D721Med (cell line): ENCODE data around the gene AIFM3.

Experiments
- DNase-seq: peaks from one replicate; pipeline ENCODE4 v3.0.0; 2011; ENCODE audit warnings: low spot score; ENCODE audit not compliant: insufficient read length
- FAIRE-seq: peaks from 2 replicates; lab custom pipeline; 2011; peaks lifted over from hg19 to GRCh38; lab: Jason Lieb, UNC
- CTCF ChIP-seq: IDR thresholded peaks from 2 replicates; pipeline ENCODE4 v1.5.1; 2012; ENCODE audit warnings: mild to moderate bottlenecking, control low read depth; ENCODE audit not compliant: insufficient read depth; ENCODE audit errors: missing control alignments

Gene AIFM3

GRCh38 chr22:20975541-20976290 lies 8.7 kb downstream of the AIFM3 start:
- DNase-seq (no peak), FAIRE-seq (no peak)
- no peak for TF ChIP-seq CTCF

- DNase-seq, result no peak
- no peak for FAIRE-seq
- TF ChIP-seq CTCF, result no peak
These were observed 9.3 kb downstream of the AIFM3 start for GRCh38 chr22:20976291-20976877.

GRCh38 chr22:20977019-20977418 lies 10.0 kb downstream of the AIFM3 start:
- DNase-seq (no peak), FAIRE-seq (no peak)
- no peak for TF ChIP-seq CTCF

- DNase-seq (no peak), FAIRE-seq (no peak)
- no peak for TF ChIP-seq CTCF
These were observed 10.6 kb downstream of the AIFM3 start for GRCh38 chr22:20977516-20978170.

GRCh38 chr22:20978419-20978818 lies 11.4 kb downstream of the AIFM3 start:
- no peak for TF ChIP-seq CTCF
- FAIRE-seq, result no peak

GRCh38 chr22:20979243-20979809 lies 12.3 kb downstream of the AIFM3 start:
- FAIRE-seq, result no peak
- no peak for DNase-seq
- TF ChIP-seq CTCF, result no peak

More at GRCh38 chr22:20978419-20978818, 11.4 kb downstream of the AIFM3 start:
- DNase-seq, result no peak
